Pons (tissue), 1 donor: ENCODE data around the gene ROBO1.

Experiments
- DNase-seq: peaks from one replicate; pipeline ENCODE4 v3.0.0-alpha.2; 2016; ENCODE audit warnings: low spot score

Gene ROBO1

GRCh38 chr3:78633626-78634025, 1134.2 kb downstream of the ROBO1 start:
- no peak for DNase-seq

GRCh38 chr3:78632925-78633553, 1134.8 kb downstream of the ROBO1 start:
- DNase-seq: no peak

DNA sequence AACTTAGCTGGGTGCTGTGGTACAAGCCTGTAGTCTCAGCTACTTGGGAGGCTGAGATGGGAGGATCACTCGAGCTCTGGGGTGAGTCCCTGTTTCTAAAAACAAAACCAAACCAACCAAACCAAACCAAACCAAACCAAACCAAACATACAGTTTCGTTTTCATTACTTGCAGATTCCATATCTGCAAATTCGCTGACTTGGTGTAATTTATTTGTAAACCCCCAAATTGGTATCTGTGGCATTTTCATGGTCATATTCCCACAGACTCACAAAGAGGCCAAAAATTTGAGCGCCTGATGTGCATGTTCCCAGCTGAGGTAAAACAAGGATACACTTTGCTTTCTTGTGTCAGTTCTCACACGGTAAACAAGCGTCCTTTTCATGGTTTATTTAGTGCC, 1138.3 kb downstream of the ROBO1 start:
- no peak for DNase-seq

- DNase-seq: peak; percentile 11
Observed at GRCh38 chr3:78621061-78621716, 1146.6 kb downstream of the ROBO1 start.

DNA sequence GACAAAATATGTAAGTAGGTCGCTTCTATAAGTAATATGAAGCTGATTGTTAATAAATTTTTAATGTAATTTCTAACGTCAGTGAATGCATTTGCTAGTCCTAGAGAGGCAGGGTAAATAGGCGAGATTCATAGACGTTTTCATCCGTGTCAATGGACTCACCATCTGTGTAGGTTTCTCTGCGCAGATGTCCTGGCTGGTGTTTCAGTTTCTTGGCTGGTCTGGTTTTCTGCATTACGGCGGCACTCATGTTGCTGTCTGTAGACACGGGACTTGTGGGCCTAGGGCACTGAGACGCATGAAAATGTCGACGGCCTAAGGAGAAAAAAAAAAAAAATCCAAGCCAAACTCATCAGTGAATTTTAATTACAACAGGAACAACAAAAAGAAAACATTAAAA, 1153.3 kb downstream of the ROBO1 start:
- DNase-seq: no peak

DNA sequence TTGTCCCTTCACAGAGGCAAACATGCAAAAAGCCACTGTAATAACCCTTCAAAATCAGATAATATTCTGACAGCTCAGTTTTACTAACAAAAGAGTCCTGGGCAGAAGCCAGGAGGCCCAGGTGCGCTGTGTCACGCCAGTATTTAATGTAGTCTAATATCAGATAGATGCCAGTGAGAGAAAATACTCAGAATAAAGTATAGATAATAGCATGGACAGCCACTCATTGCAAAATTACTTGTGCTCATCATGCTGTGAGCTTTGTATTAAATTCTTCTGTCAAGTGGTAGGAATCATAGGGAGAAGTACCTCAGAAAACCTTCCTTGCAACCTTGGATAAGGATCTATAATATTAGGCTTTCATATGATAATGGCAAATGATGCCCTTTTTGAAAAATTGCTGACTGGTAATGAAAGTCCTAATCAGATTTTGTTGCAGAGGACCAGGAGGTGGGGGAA, 1154.3 kb downstream of the ROBO1 start:
- no peak for DNase-seq

GRCh38 chr3:78611278-78611677, 1156.5 kb downstream of the ROBO1 start:
- no peak for DNase-seq

DNA sequence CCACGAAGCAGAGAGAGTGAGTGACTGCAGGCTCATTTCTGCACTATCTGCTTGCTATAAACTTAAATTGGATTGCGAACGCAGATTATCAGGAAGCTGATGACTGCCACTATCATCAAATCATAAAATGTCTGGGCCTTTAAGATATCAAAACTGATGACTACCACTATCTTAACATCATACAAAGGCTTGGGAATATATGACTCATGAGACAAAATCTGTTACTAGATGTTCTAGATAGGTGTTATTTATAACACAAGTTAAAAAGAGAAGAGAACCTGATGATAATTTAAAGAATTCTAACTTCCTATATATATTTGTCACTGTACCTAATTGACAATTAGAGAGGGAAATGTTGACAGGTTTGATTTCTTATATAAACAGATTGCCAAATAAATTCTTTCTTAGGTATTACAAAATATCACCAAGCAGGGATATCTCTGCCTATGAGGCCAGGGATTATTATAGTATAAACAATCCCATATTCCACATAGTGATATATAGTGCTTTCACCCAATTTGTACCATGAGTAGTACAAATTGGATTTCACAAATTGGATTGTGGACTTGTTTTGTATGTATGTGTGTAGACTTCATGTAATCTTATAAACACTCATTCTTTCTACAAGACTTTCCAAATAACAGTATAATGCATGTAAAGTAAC, 1157.2 kb downstream of the ROBO1 start:
- no peak for DNase-seq

DNA sequence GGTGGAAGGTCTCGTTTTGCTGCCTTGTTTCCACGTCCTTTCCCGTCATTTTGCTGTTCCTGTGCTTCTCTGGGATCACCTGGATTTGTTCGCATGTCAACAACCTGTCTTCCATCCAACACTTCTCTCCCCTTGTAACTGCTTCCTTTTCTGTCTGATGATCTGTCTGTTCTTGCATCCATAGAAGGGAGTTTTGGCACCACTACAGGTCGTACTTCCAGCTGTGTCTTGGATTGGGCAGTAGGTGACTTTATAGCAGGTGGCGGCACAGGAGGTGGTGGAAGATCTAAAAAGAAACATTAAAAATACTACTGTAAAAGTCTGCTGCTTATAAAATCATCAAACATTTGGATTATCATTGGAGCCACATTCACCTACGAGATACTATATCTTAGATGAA, 1161.0 kb downstream of the ROBO1 start:
- no peak for DNase-seq

DNA sequence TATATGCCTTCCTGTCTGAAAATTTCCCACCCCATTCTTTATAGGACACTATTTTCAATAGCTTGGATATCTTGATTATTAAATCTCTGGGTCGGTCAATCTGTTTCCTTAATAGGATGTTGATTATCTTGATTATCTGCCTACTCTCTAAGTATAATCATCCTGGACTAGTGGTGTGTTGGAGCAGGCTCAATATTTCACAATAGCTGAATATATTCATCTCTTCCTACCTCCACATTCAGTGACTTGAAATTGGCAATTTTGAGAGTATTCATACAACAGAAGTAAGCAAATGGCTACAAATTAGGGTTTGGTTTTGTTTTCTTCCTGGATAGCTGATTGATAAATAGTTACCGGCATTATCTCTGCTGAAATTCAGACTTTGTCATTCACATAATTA, 1162.6 kb downstream of the ROBO1 start:
- DNase-seq: no peak

GRCh38 chr3:78604341-78604740, 1163.5 kb downstream of the ROBO1 start:
- DNase-seq: no peak

GRCh38 chr3:78601249-78601648, 1166.5 kb downstream of the ROBO1 start:
- no peak for DNase-seq

GRCh38 chr3:78589778-78590177, 1178.0 kb downstream of the ROBO1 start:
- no peak for DNase-seq

DNA sequence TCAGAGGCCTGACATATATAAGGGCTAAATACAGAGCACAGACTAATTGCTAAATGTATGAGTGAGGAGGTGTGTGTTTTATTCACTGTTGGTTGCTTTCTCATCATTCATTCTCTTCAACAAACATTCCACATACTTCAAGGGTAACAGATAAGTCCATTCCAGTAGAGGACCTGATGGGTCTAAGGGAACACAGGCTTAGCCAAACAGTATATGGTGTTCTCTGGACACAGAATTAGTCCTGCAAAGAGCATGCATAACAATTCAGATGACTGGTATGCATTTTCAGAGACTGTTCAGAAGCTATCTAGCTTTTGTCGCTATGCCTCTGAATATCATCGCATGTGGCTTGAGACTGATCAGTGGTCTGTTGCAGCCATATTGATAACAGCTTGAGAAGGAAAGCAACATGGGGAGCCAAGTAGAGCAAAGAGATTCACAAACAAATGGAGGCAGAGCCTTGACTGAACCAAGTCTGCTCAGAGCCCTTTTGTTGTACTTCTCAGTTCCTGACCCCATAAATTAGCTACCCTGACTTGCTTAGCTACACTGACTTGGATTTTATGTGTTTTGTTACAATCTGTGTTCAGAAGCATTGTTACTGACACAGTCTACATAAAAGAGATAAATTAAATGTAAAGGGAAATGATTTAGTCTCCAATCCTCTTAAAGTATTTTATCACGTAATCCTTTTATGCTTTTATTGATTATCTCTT, 1178.7 kb downstream of the ROBO1 start:
- no peak for DNase-seq

DNA sequence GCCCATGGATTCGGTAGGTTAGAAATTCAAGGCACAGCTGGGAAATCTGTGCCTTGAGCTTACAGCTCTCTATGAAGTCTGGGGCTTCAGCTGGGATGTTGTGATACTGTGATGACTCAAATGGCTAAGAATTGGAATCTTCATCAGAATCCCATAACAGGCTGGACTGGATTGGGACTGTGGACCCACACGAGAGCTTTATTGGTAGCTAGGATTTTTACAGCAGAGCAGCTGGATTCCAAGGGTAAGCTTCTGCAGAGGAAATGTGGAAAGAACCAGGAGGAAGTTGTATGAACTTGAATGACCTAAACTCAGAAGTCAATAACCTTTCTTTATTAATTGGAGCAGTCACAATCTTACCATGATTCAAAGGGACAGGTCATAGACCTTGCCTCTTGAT, 1187.1 kb downstream of the ROBO1 start:
- DNase-seq: no peak

GRCh38 chr3:78571486-78571885, 1196.3 kb downstream of the ROBO1 start:
- DNase-seq: no peak

- DNase-seq: no peak
Observed at GRCh38 chr3:78570496-78570895, 1197.3 kb downstream of the ROBO1 start.

GRCh38 chr3:78569804-78570203, 1198.0 kb downstream of the ROBO1 start:
- no peak for DNase-seq

- no peak for DNase-seq
Observed at GRCh38 chr3:78565712-78566111, 1202.1 kb downstream of the ROBO1 start.

GRCh38 chr3:78562328-78562727, 1205.5 kb downstream of the ROBO1 start:
- no peak for DNase-seq
